Muscle of leg (tissue), 11 donors: Measurements from ENCODE around the gene LRP1B. TPM values are rescaled to one million over a fixed set of nuclear protein-coding genes. Genes with fewer than 3 reads are reported as not detected.

Experiments
- DNase-seq: peaks from one replicate; pipeline ENCODE4 v3.0.0; 2013
- H3K27ac ChIP-seq: one replicate; pipeline ENCODE4 v1.5.1; 2013; ENCODE audit warnings: mild to moderate bottlenecking, low read length, control low read depth
- H3K27me3 ChIP-seq: one replicate; pipeline ENCODE4 v1.6.1; 2013; ENCODE audit warnings: low read length; ENCODE audit not compliant: control insufficient read depth, insufficient read depth
- H3K36me3 ChIP-seq: one replicate; pipeline ENCODE4 v1.6.1; 2013; ENCODE audit warnings: low read length; ENCODE audit not compliant: control insufficient read depth, insufficient read depth
- H3K4me1 ChIP-seq: one replicate; pipeline ENCODE4 v1.6.1; 2013; ENCODE audit warnings: low read length; ENCODE audit not compliant: control insufficient read depth, insufficient read depth
- H3K4me3 ChIP-seq: one replicate; pipeline ENCODE4 v1.5.1; 2013; ENCODE audit warnings: low read length, control low read depth
- H3K9me3 ChIP-seq: replicated peaks from 2 replicates; pipeline ENCODE4 v1.6.1; 2013; ENCODE audit warnings: low read depth, low read length; ENCODE audit not compliant: control insufficient read depth
- WGBS: methylation state at CpG from one replicate; pipeline ENCODE4 v1.1.5; 2013; ENCODE audit warnings: missing lambda C conversion rate; ENCODE audit not compliant: insufficient coverage; 5-methylcytosine and 5-hydroxymethylcytosine counted together
- polyA plus RNA-seq, 8 donors: library from polyadenylated mRNA; unstranded; fragments of 120-200 nt; gene quantifications; one replicate each; pipeline versions ENCODE4 v1.2.1 to v1.2.3, GENCODE V29; 2013; ENCODE audit warnings: inconsistent platforms in 1 of 8, low replicate concordance in 1 of 8; ENCODE audit not compliant: insufficient read length in 8 of 8, insufficient read depth in 1 of 8
- total RNA-seq: library from RNA; stranded (reverse); fragments of 120-200 nt; gene quantifications from one replicate; pipeline ENCODE4 v1.2.4, GENCODE V29; 2013

LRP1B gene
- total and polyA plus RNA-seq, 9 donors = 0.84 to 2.3 (median 1.4) TPM

GRCh38 chr2:141362311-141362710 lies 768.5 kb downstream of the LRP1B start:
- no peak overlapping the region for H3K27ac ChIP-seq
- H3K4me3 ChIP-seq = no peak overlapping the region
- H3K27me3 ChIP-seq = no peaks in the 10 kb centered on the region
- 76% methylated on average over 3 of the region's 4 CpGs for WGBS
- H3K9me3 ChIP-seq = no peaks in the 10 kb centered on the region
- H3K4me1 ChIP-seq = no peaks in the 10 kb centered on the region
- peak; percentile 11 for DNase-seq
- H3K36me3 ChIP-seq = no peaks in the 10 kb centered on the region

GRCh38 chr2:141348481-141348880 lies 782.3 kb downstream of the LRP1B start:
- Histone ChIP-seq H3K9me3 (no peaks in the 10 kb centered on the region), H3K36me3 (no peaks in the 10 kb centered on the region), H3K27me3 (no peaks in the 10 kb centered on the region), H3K4me1 (no peaks in the 10 kb centered on the region), H3K4me3 (no peak overlapping the region), H3K27ac (no peak overlapping the region)
- DNase-seq = peak; percentile 1
- WGBS = no CpG with 5 or more reads among the region's 1 CpG

DNA sequence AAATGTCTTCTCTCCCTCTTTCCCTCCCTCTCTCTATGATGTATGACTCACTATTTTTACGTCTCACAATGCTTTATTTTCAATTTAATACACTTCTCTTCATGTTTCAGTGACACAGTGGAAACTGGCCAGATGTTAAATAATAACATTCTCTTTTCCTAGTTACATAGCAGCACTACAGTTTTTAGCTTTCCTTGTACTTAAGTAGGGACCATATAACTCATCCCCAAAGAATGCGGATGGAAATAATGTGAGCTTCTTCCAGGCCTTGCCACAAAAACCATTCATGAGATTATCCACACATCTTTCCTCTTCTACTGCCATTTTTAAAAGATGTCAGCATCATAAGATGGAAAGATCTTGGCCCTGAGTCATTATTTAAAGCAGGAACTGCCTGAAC lies 789.4 kb downstream of the LRP1B start:
- Histone ChIP-seq H3K27ac (no peak overlapping the region), H3K9me3 (no peaks in the 10 kb centered on the region), H3K4me3 (no peak overlapping the region), H3K27me3 (no peaks in the 10 kb centered on the region), H3K4me1 (no peaks in the 10 kb centered on the region), H3K36me3 (no peaks in the 10 kb centered on the region)
- no CpG with 5 or more reads among the region's 2 CpGs for WGBS
- peak; percentile 73 for DNase-seq

DNA sequence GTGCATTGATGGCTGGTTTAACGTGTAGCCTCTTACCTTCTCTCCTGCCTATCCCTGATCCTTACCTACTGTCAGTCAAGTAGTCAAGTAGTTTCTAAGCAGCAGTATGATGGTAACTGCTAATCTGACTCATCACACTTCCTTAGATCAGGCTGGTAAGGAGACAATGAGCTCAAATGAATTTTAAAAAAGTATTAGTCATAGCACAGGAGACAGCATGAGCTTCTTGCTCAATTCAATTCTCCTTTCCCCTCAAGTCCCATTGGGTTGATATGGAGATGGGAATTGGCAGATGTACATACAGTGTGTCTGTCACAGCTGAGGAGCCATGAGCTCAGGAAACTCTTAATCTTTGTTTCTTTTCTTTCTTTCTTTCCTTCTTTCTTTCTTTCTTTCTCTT lies 799.7 kb downstream of the LRP1B start:
- no peak overlapping the region for H3K27ac ChIP-seq
- no peak overlapping the region for H3K4me3 ChIP-seq
- no peaks in the 10 kb centered on the region for H3K36me3 ChIP-seq
- no CpG with 5 or more reads among the region's 1 CpG for WGBS
- no peaks in the 10 kb centered on the region for H3K9me3 ChIP-seq
- peak; percentile 44 for DNase-seq
- H3K4me1 ChIP-seq = no peaks in the 10 kb centered on the region
- H3K27me3 ChIP-seq = no peaks in the 10 kb centered on the region

- no CpG with 5 or more reads among the region's 1 CpG for WGBS
- Histone ChIP-seq H3K4me1 (no peaks in the 10 kb centered on the region), H3K9me3 (no peaks in the 10 kb centered on the region), H3K36me3 (no peaks in the 10 kb centered on the region), H3K27ac (no peak overlapping the region), H3K27me3 (no peaks in the 10 kb centered on the region), H3K4me3 (no peak overlapping the region)
- peak; percentile 1 for DNase-seq
Measured at GRCh38 chr2:141329964-141330363, 800.9 kb downstream of the LRP1B start.

DNA sequence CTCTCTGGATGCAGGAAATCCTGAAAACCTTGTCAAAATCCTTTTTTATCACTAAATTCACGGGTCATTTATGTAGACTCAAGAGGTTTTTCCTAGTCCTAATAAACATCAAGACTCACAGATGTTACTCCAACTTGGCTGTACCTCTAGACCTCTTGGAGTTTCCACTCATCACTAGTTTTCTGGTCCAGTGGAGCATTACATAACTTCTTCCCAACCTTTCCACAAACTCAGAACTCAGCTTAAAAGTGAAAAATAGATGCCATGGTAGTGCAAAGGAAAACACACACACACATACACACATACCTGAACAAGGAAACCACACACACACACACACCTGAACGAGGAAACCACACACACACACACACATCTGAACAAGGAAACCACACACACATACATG lies 807.2 kb downstream of the LRP1B start:
- WGBS = 50% methylated on average over 1 of the region's 2 CpGs
- no peaks in the 10 kb centered on the region for H3K9me3 ChIP-seq
- no peaks in the 10 kb centered on the region for H3K27me3 ChIP-seq
- no peak overlapping the region for H3K27ac ChIP-seq
- H3K36me3 ChIP-seq = no peaks in the 10 kb centered on the region
- peak; percentile 1 for DNase-seq
- H3K4me3 ChIP-seq = no peak overlapping the region
- no peaks in the 10 kb centered on the region for H3K4me1 ChIP-seq

GRCh38 chr2:141317986-141318385 lies 812.8 kb downstream of the LRP1B start:
- no peaks in the 10 kb centered on the region for H3K9me3 ChIP-seq

GRCh38 chr2:141316606-141317005 lies 814.2 kb downstream of the LRP1B start:
- Histone ChIP-seq H3K27ac (no peak overlapping the region), H3K36me3 (no peaks in the 10 kb centered on the region), H3K4me1 (no peaks in the 10 kb centered on the region), H3K4me3 (no peak overlapping the region), H3K9me3 (no peaks in the 10 kb centered on the region), H3K27me3 (no peaks in the 10 kb centered on the region)
- DNase-seq = no peak
- WGBS = no CpG with 5 or more reads among the region's 3 CpGs

More at GRCh38 chr2:141317986-141318385, 812.8 kb downstream of the LRP1B start:
- Histone ChIP-seq H3K36me3 (no peaks in the 10 kb centered on the region), H3K27ac (no peak overlapping the region), H3K4me3 (no peak overlapping the region), H3K4me1 (no peaks in the 10 kb centered on the region), H3K27me3 (no peaks in the 10 kb centered on the region)
- no peak for DNase-seq

- Histone ChIP-seq H3K4me3 (no peak overlapping the region), H3K36me3 (no peaks in the 10 kb centered on the region), H3K9me3 (no peaks in the 10 kb centered on the region), H3K4me1 (no peaks in the 10 kb centered on the region), H3K27ac (no peak overlapping the region), H3K27me3 (no peaks in the 10 kb centered on the region)
- no CpG with 5 or more reads among the region's 3 CpGs for WGBS
- DNase-seq = no peak
Measured at GRCh38 chr2:141316103-141316502, 814.7 kb downstream of the LRP1B start.

DNA sequence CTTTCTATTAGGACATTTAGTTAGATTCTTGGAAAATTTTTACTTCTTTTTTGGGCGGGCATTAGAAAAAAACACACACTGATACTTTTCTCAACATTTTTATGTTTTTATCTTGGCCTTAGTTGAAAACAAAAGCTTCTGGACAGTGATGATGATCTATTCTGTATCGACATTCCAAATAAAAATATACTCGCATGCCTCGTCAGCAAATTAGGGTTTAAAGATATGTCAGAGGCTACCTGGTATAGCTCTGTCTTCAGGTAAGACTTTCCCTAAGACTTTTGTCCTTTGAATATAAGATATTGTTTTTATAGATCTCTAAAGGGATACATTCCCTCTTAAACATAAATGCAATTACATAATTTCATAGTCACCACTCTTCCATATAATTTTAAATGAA lies 816.8 kb downstream of the LRP1B start:
- no peaks in the 10 kb centered on the region for H3K9me3 ChIP-seq
- no peaks in the 10 kb centered on the region for H3K4me1 ChIP-seq
- DNase-seq = no peak
- H3K27me3 ChIP-seq = no peaks in the 10 kb centered on the region
- H3K4me3 ChIP-seq = no peak overlapping the region
- whole genome bisulfite sequencing = no CpG with 5 or more reads among the region's 4 CpGs
- H3K27ac ChIP-seq = no peak overlapping the region
- no peaks in the 10 kb centered on the region for H3K36me3 ChIP-seq

DNA sequence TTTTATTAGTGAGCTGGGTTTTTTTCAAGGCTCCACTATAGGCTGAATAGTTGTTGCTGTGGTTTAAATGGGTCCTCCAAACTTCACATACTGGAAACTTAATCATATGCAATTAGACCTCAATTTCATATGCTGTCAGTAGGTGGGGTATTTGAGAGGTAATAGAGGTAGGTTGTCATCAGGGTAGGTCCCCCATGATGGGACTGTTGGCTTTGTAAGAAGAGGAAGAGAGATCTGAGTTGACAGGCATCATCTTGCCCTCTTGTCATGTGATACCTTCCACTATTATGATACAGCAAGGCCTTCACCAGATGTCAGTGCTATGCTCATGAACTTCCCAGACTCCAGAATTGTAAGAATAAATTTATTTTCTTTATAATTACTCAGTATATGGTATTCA lies 819.4 kb downstream of the LRP1B start:
- Histone ChIP-seq H3K27me3 (no peaks in the 10 kb centered on the region), H3K9me3 (no peaks in the 10 kb centered on the region), H3K36me3 (no peaks in the 10 kb centered on the region), H3K27ac (no peak overlapping the region), H3K4me3 (no peak overlapping the region), H3K4me1 (no peaks in the 10 kb centered on the region)
- DNase-seq = no peak
